ENCODE measurements around the gene MRPL2.

MRPL2 gene

DNA sequence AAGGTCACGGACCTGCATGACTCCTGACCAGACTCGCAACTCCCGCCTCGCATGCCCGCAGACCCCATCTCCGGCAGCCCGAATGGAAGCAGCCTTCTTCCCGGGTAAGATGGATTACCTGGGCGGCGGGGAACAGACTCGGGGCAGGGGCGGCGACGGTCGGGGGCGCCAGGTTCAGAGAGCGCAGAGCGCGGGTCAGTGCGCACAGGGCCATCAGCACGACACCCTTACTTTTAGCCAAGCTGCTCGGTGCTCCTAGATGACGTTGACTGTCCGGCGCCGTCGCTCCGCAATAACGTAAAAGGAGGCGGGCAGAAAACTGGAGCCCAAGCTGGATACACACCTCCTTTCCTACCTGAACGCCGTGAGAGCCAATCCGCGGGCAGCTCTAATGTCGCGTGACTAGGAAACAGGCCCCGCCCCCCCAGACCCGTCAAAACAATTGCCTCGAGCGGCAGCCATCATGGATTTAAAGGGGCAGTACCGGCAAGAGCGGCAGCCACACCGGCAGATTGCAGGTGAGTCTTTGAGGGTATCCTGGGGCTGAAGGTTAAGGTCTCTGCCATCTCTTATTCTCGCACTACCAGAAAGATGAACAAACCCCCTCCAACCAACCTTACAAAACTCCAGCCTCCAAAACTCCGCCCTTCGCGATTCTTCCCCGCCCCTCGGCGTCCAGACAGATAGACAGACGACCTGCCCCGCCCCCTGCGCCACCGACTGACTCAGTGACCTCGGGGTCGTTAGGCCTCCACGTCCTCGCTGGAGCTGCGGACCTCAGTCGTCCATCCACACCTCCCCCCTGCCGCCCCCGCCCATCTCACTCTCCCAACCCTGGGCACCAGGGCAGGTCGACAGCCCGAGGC is at the start of gene MRPL2, which contains the start of gene KLC4:
TSS of gene MRPL2 (minus strand) at position 267 of the 866 bp plus-strand sequence. CDS start at position 214, 53 bp downstream.
TSS of gene KLC4 (plus strand) at position 464 of the 866 bp plus-strand sequence. CDS start 1,705 bp downstream, outside the sequence.
- DNase-seq = peak; percentile 98

DNA sequence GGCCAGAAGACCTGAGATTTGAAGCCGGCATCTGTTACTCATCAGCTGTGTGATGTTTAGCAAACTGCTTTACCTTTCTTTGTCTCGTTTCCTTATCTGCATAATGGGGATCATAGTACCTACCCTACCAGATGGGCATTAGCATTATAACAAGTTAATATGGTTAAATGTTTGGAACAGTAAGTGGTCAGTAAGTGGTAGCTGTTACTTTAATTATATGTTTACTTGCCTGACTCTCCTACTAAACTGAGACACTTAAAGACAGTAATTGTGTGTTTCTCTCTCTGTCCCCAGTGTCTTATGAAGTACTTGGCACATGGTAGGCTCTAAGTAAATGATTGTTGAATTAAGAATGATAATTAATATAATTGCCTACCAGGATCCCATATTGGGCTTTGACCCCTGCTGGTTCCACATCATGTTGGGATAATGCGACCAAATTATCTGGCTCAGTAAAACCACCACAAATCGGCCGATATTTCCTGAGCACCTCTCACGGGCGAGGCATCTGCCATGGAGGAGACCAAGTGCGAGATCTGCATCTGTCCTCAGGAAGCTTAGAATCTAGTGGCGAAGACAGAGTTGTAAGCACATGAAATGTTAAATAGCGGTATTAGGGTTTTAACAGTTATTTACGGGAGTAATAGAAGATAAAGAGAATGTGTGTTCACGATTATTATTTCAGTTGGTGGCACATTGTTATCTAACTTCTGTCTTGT is 48.3 kb upstream of the MRPL2 start:
- DNase-seq = no peak

GRCh38 chr6:43105538-43106222 is 46.4 kb upstream of the MRPL2 start:
- DNase-seq = no peak

DNA sequence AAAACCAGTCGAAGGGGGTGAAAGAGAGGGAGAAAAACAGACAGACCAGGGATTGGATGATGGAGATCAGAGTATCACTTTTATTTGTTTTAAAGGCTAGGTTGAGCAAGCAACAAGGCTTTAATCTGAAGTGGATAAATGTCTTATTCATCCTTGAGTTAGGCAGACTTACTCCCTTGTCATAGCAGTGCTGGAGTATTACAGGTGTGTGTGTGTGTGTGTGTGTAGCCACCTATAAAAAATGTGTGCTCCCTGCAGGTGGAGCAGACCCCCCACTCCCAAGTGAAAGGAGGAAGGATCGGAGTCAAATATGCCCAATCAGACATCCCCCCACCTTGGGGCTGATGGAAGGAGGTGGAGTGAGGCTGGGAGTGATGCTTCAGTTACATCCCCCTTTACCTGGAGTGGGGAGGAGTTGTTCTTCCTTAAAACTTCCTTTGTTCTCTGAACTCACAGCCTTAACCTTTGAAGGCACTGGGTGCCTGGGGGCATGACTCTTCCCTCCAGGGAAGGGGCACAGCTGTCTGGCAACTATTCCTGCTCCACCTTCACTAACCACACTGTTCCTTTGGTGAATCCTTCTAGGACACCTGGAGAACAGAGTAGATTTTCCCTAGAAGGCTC is 44.1 kb upstream of the MRPL2 start:
- no peak for DNase-seq

GRCh38 chr6:43101497-43101896 is 42.3 kb upstream of the MRPL2 start:
- no peak for DNase-seq

- DNase-seq = no peak
Observed at GRCh38 chr6:43097502-43097901, 38.3 kb upstream of the MRPL2 start.

DNA sequence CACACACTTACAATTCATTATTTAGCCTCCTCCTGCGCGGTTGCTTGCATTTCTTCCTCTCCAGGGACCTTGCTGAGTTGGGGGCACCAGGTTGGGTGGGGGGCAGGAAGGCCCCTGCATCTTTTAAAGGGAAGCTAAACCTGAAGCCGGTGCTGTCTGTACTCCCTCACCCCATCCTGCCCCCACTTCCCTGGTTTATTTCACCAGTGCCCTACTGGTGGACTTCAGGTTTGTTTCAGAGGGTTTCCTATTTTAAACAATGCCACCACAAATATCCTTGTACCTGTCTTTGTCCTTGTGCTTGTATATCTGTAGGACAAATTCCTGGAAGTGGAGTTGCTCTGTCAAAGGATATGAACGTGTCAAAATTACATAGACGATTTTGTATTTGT is 37.9 kb upstream of the MRPL2 start:
- no peak for DNase-seq

DNA sequence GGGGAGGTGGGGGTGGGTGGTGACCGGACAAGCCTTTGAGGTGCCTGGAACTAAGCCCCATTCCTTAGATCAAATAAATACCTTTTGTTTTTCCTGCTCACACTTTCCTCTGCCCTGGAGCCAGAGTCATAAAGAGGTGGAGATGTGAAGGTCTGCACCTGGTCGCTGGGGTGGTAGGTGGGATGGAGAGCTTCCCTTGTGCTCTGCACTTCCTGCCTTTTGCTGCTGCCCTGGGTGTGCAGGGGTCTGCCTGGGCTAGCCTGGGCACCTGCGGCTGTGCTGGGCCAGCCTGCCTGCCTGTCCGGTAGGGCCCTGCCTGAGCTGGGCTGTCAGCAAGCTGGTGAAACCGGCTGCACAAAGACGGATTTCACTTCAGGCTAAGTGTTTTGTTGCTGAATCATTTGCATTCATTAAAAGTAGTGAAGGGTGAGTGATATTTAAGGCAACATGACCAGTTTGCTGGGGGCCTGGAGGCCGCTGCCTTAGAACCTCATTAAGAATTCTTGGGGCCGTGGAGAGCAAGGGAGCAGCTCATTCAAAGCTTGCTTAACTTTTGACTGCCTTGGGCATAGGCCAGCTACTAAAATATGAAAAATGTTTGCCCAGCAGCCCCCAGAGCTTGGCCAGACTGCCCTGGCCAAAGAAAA is 37.3 kb upstream of the MRPL2 start:
- no peak for DNase-seq

GRCh38 chr6:43095939-43096338 is 36.7 kb upstream of the MRPL2 start:
- DNase-seq = no peak

DNA sequence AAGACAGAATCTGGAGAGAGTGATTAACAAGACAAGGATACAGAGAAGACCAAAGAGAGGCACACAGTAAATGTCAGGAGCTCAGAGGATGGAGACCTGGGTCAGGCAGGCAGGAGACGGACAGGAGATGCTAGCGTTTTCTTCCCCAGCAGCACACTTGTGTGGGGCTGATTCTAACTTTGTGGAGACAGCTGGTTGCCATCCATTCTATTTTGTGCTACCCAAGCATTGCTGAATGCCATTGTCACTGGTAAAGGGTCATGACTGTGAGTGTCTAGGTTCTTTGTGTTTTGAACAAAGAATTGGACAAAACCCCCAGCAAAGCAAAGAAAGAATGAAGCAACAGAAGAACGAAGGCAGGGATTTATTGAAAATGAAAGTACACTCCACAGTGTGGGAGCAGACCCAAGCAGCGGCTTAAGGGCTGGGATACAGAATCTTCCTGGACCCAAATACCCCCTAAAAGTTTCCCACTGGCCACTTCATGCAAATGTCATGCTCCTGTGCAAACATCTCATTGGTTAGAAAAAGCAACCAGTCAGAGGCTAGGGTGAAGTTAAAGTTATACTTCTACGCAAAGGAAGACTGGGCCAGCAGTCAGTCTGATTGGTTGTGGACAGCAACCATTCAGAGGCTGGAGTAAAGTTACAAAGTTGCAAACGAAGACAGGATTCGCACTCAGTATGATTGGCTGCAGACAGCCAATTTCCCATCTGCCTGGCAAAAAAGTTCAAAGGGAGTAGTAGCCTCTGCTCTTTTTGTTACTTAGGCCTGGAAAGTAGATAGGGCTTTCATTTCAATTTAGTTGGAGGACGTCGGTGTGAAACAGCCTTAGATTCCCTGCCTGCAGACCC is 34.4 kb upstream of the MRPL2 start:
- no peak for DNase-seq

- no peak for DNase-seq
Observed at GRCh38 chr6:43092635-43093034, 33.4 kb upstream of the MRPL2 start.

GRCh38 chr6:43091436-43091991 is 32.3 kb upstream of the MRPL2 start:
- no peak for DNase-seq

DNA sequence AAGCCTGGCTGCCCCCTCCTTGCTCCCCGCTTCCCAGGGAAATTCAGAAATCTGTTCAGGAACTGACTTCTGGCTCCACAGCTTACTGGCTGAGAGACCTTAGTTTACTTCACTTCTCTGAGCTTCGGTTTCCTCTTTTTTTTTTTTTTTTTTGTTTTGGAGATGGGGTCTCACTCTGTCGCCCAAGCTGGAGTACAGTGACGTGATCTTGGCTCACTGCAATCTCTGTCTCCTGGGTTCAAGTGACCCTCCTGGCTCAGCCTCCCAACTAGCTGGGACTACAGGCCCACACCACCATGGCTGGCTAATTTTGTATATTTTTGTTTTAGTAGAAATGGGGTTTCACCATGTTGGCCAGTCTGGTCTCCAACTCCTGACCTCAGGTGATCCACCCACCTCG is 31.8 kb upstream of the MRPL2 start:
- DNase-seq = no peak

DNA sequence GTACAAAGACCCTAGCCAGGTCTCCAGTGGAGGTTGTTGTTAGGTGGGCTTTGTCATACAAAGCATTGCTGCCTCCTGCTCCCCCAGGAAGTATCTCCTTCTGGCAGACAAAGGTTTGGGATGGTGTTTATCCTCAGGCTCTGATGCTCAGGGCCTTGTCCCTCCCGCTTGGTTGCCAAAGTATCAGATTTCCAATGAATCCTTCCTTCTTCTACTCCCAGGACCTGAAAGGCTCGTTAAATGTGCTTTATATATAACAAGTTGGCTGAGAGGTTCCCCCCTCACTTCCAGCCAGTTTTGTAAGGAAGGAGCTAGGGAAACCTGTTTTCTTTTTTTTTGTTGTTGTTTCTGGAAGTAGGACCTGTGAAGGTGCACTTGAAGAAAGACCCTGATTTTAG is 31.3 kb upstream of the MRPL2 start:
- no peak for DNase-seq

DNA sequence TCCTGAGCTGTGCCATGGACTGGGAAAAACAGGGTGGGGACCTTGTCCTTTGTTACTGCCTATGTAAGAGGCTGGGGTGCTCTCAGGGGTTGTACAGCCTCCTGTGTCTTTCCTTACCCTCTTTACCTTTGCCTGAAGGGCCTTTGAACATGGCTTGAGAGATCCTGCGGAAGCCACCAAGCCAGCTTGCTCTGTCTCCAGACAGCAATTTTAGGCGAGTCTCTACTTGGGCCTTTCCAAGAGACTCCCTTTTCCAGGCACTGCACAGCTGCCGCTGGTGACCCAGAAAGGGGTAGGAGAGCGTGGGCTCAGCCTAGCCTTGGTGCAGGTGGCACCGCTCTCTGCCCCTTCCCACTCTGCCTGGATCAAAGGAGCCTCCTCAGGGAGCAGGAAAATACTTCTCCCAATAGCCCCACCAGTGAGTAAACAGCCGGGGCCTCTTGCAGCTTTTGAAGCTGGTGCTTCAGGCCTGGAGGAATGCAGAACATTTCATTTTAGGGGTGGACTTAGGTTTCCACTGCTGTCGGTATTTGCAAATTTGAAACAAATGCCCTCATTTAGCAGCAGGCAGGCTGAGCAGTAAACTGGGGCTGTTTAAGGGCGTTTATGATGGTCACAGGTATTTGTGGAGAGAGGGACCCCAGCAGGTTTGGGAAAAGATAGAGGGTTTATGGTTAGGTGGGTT is 30.8 kb upstream of the MRPL2 start:
- DNase-seq = no peak

DNA sequence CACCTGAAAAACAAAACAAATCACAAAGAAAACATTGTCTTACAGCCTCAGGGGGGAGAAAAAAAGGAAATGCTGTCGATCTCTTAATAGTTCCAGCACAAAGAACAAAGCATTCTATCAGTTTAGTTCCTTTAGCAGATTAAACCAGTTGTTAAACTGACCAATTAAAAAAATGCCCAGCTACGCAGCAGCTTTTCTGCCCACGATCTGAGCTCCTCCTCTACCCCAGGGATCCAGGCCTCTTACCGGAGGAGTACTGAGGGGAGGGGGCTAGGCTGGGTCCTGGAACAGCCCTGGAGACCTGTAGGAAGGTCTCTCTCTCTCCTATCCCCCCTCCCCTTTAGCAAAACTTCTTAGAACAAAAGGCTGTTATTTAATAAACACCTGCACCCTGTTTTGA is 30.2 kb upstream of the MRPL2 start:
- DNase-seq = no peak

GRCh38 chr6:43088654-43089056 is 29.4 kb upstream of the MRPL2 start:
- DNase-seq = no peak

GRCh38 chr6:43086022-43086658 is 26.9 kb upstream of the MRPL2 start:
- no peak for DNase-seq

DNA sequence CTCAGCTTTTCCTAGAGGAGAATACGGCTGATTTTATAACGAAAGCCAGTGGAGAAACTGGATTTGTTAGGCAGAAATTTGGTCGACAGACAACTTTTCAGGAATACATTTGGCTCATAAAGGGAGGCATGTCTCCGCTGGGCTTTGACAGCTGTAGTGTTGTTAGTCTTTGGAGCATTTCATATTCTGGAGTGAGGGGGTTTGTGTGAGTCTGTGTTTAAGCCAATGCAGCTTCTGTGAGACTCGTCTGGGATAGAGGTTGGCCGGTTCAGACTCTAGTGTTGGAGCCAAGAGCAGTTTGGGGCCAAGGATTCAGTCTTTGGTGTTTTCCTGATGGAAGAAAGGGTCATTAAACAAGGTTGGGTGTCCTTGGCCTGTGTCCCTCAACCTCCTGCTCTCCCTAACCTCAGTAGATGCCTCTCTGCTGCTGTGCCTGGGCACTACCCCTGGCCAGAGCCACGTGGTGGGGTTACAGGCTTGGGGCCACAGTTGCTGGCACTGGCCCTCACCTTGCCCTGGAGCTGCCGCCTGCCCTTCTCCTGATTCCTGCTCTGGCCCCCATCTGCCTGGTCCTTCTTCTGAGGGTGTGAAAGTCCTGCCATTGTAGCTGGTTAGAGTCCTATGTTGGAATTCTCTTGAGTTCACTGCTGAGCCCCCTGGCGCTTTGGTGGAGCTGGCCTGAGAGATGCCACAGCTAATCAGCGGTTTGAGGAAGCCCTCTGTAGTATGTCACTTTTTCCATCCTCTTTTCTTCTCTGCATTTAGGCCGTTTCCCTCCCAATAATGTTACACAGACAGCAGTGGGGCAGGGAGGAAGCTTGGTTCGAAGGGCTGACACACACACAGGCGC is 23.8 kb upstream of the MRPL2 start:
- DNase-seq = no peak
